Skeletal muscle cell (primary cell): Measurements from ENCODE around the gene CRKL.

Experiments used
- DNase-seq: peaks from one replicate; pipeline ENCODE4 v3.0.0-alpha.2; 2010; ENCODE audit warnings: low read depth
- H3K4me3 ChIP-seq: 2 replicates; pipeline ENCODE4 v1.5.1; 2011; ENCODE audit warnings: low read depth, mild to moderate bottlenecking, control low read depth, low read length, moderate library complexity

Gene CRKL

DNA sequence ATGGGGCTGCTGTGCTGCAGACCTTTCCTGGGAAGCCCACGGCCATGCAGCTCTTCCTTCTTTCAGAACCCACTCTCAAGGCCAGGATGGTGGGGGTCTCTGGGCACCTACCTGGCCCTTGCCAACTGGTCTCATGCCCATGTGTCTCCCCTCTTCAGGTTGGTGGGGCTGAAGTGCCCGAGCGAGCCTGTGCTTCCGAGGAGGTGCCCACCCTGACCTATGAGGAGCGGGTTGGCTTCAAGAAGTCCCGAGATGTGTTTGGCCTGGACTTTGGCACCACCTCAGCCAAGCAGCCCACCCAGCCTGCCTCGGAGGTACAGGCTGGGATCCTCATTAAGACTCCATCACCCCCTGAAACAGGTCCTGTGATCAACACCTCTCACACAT lies 74.8 kb downstream of the CRKL start:
- no peak for DNase-seq
- H3K4me3 ChIP-seq: no peak overlapping the region

DNA sequence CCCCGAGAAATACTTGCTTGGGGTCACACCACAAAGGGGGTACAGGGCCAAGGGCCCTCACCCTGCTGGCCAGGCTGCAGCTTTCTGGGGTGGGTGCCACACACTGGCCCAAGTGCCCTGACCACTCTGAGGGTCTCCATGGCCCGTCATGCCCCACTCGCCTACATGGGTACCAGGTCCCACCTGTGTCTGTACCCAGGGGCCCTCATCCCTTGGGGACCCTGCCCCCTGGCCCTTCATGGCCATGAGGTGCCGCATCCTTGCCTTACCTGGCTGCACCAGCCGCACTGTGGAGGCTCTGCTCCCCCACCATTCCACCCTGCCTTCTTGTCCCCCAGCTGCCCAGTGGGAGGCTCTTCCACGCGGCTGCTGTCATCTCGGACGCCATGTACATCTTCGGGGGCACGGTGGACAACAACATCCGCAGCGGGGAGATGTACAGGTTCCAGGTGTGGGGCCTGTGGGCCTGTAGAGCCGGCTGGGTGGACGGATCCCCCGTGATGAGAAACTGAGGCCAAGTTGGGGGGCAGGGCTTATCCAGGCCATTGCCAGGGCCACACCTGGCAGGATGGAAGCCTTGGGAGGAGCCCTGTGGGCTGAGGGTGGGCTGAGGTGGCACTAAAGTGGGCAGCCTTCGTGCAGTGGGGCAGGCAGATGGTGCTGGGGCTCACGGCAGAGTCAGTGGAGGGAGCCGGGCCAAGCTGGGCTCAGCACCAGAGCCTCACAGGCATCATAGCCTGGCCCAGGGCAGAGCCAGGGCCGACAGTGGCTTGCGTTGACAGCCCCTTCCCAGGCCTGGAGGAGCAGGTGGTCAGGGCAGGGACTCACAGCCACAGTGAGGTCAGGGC lies 75.5 kb downstream of the CRKL start:
- no peak for DNase-seq
- H3K4me3 ChIP-seq: no peak overlapping the region

DNA sequence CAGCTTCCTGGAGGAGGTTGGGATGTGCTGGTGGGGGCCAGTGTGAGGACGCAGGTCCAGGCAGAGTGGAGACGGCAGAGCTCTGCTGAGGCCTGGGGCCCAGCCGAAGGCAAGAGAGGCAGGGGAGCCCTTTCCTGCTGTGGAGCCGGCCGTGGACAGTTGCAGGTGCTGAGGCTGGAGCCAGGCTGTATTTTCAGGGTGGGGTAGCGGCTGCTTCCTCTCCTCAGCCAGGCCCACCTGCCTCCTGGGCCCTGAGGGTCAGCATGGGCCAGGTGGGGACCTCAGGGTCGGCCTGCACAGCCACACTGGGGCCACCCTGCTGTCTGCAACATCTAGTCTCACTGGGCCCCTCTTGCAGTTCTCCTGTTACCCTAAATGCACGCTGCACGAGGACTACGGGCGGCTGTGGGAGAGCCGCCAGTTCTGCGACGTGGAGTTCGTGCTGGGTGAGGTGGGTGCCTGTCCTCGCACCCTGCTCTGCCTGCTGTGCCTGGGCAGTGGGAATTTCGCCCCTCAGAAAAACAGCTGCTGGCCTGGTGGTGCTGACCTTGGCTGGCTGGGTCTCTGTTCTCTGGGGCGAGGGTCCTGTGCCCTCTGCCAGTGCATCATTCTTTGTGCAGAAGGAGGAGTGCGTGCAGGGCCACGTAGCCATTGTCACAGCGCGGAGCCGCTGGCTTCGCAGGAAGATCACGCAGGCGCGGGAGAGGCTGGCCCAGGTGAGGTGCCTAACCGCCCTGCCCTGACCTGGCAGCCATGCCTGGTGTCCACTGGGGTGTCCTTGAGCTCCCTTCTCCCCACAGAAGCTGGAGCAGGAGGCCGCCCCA lies 76.3 kb downstream of the CRKL start:
- no peak for DNase-seq
- H3K4me3 ChIP-seq: no peak overlapping the region

DNA sequence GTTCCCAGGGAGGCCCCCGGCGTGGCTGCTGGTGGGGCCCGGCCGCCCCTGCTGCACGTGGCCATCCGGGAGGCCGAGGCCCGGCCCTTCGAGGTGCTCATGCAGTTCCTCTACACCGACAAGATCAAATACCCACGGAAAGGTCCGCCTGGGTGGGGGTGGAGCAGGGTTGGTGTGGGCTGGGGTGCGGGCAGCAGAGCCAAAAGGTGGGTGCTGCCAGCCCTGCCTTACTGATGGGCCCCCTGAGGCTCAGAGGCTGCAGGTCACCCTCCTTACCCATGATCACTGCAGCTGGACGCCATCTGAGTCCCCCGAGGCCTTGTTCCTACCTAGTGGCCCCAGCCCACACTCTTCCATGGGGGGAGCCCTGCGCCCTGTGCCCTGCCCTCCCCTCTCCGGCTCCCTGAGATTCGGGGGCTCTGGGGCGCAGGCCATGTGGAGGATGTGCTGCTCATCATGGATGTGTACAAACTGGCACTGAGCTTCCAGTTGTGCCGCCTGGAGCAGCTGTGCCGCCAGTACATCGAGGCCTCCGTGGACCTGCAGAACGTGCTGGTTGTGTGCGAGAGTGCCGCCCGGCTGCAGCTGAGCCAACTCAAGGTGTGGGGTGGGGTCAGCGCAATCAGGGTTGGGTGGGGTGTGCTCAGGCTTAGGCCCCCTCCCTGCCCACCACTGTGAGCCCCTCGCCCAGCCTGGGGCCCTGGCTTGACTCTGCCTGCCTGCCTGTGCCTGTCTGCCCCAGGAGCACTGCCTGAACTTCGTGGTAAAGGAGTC lies 77.1 kb downstream of the CRKL start:
- no peak overlapping the region for H3K4me3 ChIP-seq
- no peak for DNase-seq

DNA sequence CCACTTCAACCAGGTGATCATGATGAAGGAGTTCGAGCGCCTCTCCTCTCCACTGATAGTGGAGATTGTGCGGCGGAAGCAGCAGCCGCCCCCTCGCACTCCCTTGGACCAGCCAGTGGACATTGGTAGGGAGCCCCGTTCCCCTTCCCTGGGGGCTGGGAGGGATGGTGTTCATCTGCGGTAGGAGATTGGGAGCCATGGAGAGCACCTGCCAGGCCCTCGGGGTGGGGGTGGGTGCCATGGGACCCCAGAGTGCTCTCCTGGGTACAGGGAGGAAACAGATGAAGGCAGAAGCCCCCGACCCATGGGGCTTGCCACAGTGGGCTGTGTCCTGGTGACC lies 77.7 kb downstream of the CRKL start:
- H3K4me3 ChIP-seq: no peak overlapping the region
- DNase-seq: no peak

DNA sequence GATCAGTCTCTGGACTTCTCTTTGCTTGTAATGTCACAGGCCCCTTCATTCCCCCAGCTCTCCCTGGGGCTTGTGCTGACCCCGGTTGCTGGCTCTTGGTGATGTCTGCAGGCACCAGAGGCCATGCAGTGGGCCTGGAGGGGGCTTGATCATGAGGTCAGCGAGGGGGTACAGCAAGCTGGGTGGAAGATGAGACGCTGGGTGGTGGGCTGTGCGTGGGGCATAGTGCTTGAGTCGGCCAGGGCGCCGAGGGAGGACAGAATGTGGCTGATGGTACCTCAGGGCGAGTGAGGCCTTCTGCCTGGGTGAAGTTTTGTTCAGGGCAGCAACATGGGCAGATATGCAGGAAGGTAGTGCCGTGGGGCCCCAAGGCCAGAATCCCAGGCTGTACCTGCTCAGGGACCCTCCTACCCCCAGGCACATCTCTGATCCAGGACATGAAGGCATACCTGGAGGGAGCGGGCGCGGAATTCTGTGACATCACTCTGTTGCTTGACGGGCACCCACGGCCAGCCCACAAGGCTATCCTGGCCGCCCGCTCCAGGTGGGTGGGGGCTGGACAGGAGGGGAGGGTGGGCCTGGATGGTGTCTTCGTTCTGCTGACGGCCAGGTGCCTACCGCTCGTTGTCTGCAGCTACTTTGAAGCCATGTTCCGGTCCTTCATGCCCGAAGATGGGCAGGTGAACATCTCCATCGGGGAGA lies 78.3 kb downstream of the CRKL start:
- H3K4me3 ChIP-seq: no peak overlapping the region
- no peak for DNase-seq

DNA sequence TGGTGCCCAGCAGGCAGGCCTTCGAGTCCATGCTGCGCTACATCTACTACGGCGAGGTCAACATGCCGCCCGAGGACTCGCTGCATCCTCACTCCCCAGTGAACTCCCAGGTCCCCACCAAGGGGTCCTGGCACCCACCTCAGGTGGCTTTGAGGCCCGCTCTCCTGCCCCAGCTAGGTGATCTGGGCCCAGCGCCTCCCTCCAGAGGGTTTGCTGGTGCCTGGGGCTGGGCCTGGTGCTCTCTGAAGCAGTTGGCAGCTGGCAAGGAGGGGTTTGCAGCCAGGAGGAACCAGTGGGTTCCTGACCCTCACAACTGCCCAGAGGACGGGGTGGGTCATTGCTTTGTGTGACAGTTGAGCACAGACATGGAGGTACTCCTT lies 78.8 kb downstream of the CRKL start:
- no peak for DNase-seq
- H3K4me3 ChIP-seq: no peak overlapping the region

DNA sequence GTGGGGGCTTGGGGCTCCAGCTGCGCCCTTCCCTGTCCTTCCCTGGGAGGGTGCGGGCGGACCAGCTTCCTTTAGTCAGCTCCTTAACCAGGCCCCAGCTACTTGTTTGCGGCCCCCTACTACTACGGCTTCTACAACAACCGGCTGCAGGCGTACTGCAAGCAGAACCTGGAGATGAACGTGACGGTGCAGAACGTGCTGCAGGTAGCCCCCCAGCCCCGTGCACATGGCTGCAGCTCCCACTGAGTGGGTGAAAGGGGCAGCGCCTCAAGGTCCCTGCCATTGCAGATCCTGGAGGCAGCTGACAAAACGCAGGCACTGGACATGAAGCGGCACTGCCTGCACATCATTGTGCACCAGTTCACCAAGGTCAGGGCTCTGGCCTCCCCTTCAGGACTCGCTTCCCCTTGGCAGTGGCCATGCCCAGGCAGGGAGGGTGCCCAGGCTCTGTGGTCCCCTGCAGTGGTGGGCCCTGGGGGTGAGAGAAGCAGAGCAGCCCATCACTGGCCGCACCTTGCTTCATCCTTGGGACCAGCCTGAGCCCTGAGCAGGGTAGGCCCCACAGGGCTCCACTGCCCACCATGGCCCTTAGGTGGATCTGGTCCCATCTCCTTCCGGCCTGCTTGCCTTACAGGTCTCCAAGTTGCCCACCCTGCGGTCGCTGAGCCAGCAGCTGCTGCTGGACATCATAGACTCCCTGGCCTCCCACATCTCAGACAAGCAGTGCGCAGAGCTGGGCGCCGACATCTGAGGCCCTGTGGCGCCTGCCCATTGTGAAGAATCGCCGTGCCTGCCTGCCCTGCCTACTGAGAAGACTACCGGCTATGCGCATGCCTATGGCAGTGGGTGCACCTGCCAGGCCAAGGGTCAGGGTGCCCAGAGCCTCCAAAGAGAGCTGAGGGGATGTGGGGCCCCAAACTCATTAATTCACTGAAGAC lies 79.7 kb downstream of the CRKL start:
- DNase-seq: no peak
- no peak overlapping the region for H3K4me3 ChIP-seq

DNA sequence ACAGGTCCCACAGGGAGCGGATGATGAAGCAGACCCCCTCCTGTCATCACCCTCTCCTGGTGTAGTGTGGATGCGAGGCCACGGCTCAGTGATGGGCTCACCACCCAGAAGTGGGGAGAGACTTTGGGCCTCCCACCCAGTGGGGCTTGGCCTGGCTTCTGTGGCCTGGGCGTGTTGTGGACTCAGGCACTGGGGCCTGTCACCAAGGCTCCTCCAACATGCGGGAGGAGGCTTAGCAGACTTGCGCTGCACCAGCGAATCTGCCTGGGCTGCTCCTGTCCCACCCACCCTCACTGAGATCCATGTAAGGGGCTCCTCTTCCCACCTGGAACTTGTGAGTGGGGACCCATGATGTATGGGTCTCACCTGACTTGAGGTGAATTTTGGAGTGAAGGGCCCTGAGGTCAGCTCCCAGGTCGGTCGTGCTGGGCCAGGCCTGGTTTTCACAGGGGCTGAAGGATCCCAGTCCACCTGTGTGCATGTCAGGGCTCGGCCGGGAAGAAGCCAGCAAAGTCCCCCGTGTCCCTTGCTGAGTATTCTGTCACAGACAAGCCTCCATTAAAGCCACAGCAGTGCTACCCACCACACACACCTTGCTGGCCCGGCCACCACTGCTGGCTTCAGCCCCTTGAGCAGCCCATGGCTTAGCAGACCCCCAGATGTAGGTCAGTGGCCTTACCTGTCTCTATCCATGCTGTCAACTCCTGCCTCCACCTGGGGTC lies 80.5 kb downstream of the CRKL start:
- no peak for DNase-seq
- no peak overlapping the region for H3K4me3 ChIP-seq

DNA sequence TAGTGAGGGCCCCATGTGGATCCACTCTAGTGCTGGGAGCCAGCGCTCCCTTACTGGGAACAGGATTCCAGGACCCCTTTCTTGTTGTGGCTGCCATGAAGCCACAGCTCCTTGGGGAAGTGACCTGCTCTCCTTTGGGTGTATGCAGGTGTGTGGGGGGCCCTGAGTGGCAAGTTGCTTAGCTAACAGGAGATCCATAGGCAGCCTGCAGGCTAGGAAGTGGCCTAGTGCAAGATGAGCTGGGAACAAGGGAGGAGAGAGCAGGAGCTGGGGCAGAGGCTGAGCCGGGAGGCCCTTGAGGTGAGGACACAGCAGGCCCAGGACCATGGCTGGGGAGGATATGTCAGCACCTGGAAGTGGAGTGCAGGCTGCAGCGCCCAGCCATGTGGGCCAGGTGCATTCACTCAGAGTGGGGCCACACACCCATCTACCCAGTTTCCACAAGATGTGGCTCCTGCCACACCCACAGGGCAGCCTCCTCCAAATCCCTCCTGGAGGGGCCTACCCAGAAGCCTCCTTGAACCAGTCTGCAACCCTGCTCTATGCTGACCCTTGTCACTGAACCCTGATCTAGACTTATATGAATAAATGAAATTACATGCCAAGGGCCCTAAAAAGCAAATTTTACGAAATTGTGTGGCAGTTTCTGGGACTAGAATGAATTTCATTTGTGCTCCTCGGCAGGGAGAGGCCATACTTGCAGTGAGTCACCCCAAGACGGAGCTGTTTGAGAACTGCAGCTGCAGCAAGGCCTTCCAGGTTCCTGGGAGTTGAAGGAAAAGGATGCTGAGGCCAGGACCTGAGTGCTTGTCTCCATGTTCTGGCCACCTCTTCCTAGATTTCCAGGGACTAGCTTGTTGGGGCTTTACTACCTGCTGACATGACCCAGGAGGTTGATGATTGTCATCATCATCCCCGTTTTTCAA lies 81.5 kb downstream of the CRKL start:
- no peak for DNase-seq
- no peak overlapping the region for H3K4me3 ChIP-seq

DNA sequence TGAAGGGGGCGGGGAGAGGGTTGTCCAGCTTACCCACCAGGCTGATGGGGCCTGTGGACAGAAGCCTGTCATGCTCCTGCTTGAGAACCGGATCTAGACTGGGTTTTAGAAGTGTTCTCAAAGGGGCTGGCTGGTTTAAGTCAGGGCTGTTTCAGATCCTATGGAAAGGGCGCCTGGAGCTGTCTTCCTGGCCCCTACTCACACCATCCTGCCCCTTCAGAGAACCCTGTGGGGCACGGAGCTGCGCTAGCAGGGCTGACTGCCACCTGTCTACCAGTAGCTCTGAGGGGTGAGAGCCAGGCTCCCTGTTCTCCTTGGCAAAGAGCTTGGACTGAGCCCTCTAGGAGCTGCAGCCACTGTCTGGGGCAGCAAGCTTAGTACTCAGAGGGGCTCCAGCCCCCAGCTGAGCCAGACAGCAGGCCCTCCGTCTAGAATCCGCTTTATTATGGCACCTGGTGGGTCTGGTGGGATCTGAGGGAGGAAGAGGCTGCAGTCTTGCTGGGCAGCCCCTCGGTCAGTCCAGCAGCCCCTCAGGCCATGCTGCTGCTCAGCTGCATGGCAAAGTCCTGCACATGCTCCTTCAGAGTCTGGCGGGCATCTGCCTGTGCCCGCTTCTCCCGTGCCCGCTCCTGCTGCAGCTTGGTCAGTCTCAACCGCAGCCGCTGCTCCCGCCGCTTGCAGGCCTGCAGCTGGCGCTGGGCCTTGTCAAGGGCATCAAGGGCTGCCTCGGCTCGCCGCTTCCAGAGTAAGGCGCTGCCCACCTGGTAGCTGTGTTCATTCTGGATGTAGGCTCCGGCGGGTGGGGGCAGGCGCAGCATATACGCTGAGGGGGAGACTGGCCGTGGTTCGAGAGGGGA lies 82.4 kb downstream of the CRKL start:
- no peak for DNase-seq
- H3K4me3 ChIP-seq: no peak overlapping the region

DNA sequence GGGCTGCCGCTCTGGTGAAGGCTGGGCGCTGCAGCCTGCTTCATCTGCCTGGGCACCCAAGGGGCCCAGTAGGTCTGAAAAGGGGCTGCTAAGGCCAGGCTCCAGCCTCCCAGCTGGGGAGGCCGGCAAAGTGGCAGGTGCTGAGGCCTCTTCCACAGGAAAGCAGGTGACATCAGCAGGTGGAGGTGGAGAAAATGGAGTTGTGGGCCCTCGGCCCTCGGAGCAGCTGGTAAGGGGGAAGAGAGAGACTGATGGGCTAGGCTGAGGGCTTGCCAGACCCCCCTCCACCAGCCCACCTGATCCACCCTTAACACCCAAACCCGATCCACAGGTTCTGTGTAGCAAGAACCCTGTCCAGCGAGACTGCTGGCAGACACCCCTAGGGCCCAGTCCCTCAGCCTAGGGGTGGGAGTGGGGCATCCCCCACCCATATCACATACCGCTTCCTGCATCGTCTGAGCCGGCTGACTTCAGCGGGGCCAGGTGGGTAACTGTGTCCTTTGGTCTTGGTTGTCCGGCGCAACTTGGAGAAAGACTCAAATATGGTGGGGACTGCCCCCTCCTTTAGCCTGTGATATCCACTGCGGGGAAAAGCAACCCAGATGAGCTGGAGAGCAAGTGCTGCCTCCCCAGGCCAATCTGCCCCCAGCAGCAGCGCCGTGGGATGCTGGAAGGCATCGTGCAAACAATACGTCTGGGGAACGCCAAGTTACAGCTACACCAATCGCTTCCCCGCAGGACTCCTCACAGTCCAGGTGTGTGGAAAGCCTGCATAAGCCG lies 83.2 kb downstream of the CRKL start:
- no peak for DNase-seq
- peak overlapping the region; percentile 76 for H3K4me3 ChIP-seq

DNA sequence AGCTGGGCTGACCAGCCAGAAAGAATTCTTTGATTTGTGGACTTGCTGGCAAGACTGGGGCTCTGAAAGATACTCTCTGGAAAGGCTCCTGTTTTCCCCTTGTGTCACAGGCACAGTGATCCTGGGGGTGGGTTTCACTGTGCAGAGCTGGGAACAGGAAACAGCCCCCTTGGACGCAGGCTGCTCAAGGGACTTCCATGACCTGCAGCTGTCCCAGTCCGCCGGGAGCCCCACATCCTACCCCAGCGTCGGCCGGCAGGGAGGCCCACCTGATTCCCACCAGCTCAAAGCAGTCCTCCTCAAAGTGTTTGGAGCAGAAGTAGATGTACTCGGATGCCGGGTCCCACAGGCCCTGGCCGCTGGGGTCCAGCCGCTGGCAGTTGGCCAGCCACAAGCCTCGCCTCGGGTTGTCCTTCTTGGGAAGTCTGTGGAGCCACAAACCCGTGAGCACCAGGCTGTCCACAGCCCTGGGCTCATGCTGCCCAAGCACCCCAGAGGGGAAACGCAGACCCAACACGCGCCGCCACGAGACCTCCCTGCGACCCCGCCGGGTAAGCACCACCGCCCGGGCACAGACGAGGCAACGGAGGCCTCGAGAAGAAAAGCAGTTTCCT lies 83.9 kb downstream of the CRKL start:
- no peak for DNase-seq
- H3K4me3 ChIP-seq: peak overlapping the region; percentile 76

DNA sequence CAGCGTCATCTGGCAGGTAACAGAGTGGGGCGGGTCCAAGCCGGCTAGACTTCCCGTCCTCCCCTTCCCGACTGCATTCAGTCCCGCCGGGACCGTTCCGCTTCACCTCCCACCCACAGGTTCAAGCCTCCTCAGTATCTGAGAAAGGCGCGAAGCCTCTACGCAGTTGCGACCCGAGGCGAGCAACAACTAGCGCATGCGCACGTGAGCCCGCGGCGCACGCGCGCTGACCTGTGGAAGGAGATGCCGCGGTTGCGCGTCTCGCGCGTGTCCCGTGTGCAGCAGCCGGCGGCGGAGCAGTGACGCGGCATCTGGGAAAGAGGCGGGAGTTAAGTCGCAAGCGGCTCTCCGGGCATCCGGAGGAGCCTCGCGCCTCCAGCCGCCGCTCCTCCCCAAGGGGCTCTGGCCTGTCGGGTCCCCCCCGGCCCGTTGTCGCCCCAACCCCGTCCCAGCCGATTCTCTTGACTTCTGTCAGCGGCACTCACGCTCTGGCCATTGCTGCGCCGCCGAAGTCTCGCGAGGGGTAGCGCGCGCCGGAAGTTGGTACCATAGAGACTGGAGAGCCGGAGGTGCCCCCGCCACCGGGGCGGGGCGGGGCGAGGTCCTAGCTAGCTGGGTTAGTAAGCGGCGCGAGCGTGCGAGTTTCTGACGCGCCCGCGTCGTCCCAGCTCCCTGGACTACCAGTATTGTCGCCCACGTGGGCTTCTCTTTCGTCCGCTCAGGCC lies 84.6 kb downstream of the CRKL start, which contains the start of gene THAP7:
Gene THAP7, minus strand, starts transcription at position 518 of the 725 bp plus-strand sequence. Its CDS starts 207 bp downstream, at position 311.
- DNase-seq: peak; percentile 80
- H3K4me3 ChIP-seq: peak within 1 kb of the TSS; percentile 76
